Pancreas (tissue), 10 donors: ENCODE results near the gene UBE2G2. TPM values are rescaled to one million over a fixed set of nuclear protein-coding genes. Genes with fewer than 3 reads are reported as not detected.

Experiments used
- ATAC-seq, 4 donors: fragments of 200-7000 bp; cut with Tn5 transposase; one replicate each; pipeline versions ENCODE4 v1.8.0 to v1.9.1; 2020; ENCODE audit warnings: mild to moderate bottlenecking in 4 of 4, moderate library complexity in 4 of 4
- DNase-seq, 6 donors: peaks; one replicate each; pipeline ENCODE4 v3.0.0-alpha.2; 2020
- FAIRE-seq: peaks from 2 replicates; lab custom pipeline; 2012; peaks lifted over from hg19 to GRCh38; lab: Jason Lieb, UNC
- H3K27ac ChIP-seq, 4 donors: fragments of 200-600 bp; sonication (generic); 1 replicate in 3 of 4; 2 replicates in 1 of 4; pipeline versions ENCODE4 v1.5.0 to v1.8.0; 2020
- H3K27me3 ChIP-seq, 4 donors: fragments of 200-600 bp; one replicate each; pipeline ENCODE4 v1.8.0; 2021
- H3K36me3 ChIP-seq, 3 donors: fragments of 200-600 bp; sonication (generic) in 1 of 3; one replicate each; pipeline versions ENCODE4 v1.5.0 to v1.8.0; 2020 to 2021
- H3K4me1 ChIP-seq, 3 donors: fragments of 200-600 bp; one replicate each; pipeline ENCODE4 v1.8.0; 2021
- H3K4me3 ChIP-seq, 4 donors: fragments of 200-600 bp; sonication (generic) in 2 of 4; one replicate each; pipeline versions ENCODE4 v1.5.0 to v1.8.0; 2020 to 2021
- H3K9me3 ChIP-seq, 4 donors: fragments of 200-600 bp; one replicate each; pipeline ENCODE4 v1.8.0; 2021
- CTCF ChIP-seq, 4 donors: fragments of 200-600 bp; sonication (generic) in 3 of 4; IDR thresholded peaks; one replicate each; pipeline versions ENCODE4 v1.5.0 to v1.8.0; 2021; ENCODE audit warnings: antibody characterized with exemption in 4 of 4
- WGBS, 2 donors: extraction: QIAGEN DNeasy Blood & Tissue Kit; methylation state at CpG; one replicate each; pipeline ENCODE4 v1.1.7; 2013; 5-methylcytosine and 5-hydroxymethylcytosine counted together
- intact Hi-C, 3 donors: fragments of 100-400 bp; cut with DNase I; formaldehyde crosslinking; loops; one replicate each; pipeline versions ENCODE4 v1.11.1 to v1.14.2; 2022
- polyA plus RNA-seq, 2 donors: library from polyadenylated mRNA; stranded (reverse); fragments of 200-250 nt; gene quantifications; one replicate each; pipeline ENCODE4 v1.2.3, GENCODE V29; 2013
- total RNA-seq, 6 donors: library from RNA; stranded (reverse); fragmentation: NEBNext Ultra II Directional in 4 of 6; extraction: Animal tissue kit (Norgen Biotek cat#: 25700) in 4 of 6; gene quantifications; one replicate each; pipeline versions ENCODE4 v1.2.1 to v1.2.4, GENCODE V29; 2021 to 2023
- donor health status: healthy with polysubstance abuse.
- donor health status: DM: no; HTN: no; CAD: no; lungs with moderate emphysema.
- donor health status: DM: no; HTN: no; CAD: no.
- donor health status: control.
- donor health status: control.
- donor health status: Bipolar disorder and iron deficiency.
- donor health status: DM: yes; HTN: yes; CAD: no.
- donor health status: DM: no; HTN: no; CAD: no.
- donor health status: DM: no; HTN: no; CAD: no.
- donor health status: DM: yes; HTN: yes; CAD: no.

The UBE2G2 gene
- total and polyA plus RNA-seq, 8 donors: 30.5 to 53.2 (median 42.2) TPM

- no peak overlapping the region for H3K27ac ChIP-seq
- peaks cover 1 to 17% (median 12%) of the 10 kb centered on the region in 3 donors for H3K4me1 ChIP-seq
- no peaks in the 10 kb centered on the region for H3K36me3 ChIP-seq
- intact Hi-C loops: loop anchor here in 1 of 3 donors (10.0 kb wide), 1 partner anchor 279 kb away; no protein-coding TSS in a partner anchor
- 12 to 18% methylated on average over 4 of the region's 4 CpGs for WGBS, 2 donors
- H3K4me3 ChIP-seq: no peak overlapping the region
- no peak for TF ChIP-seq CTCF (IDR thresholded peaks at IDR 0.05)
- H3K9me3 ChIP-seq: no peaks in the 10 kb centered on the region
- no peak for DNase-seq
- no peak for FAIRE-seq
- H3K27me3 ChIP-seq: no peaks in the 10 kb centered on the region
- ATAC-seq: peak in 2 of 4 donors; percentile 22 to 31
Measured at GRCh38 chr21:44793592-44794374, 7.8 kb downstream of the UBE2G2 start.

GRCh38 chr21:44792702-44793591 lies 8.7 kb downstream of the UBE2G2 start:
- Histone ChIP-seq H3K36me3 (no peaks in the 10 kb centered on the region), H3K27ac (no peak overlapping the region), H3K9me3 (no peaks in the 10 kb centered on the region), H3K27me3 (no peaks in the 10 kb centered on the region), H3K4me1 (peaks cover 3 to 17% (median 12%) of the 10 kb centered on the region in 3 donors), H3K4me3 (no peak overlapping the region)
- TF ChIP-seq CTCF (IDR thresholded peaks at IDR 0.05): peak; percentile 53 to 74 (median 64)
- 9 to 11% methylated on average over 10 of the region's 10 CpGs for WGBS, 2 donors
- ATAC-seq (peak; percentile 88 to 100 (median 98)), FAIRE-seq (no peak), DNase-seq (peak in 4 of 6 donors; percentile 37 to 58 (median 51))
- intact Hi-C loops: loop anchor here in 1 of 3 donors (10.0 kb wide), 1 partner anchor 278 kb away; no protein-coding TSS in a partner anchor

GRCh38 chr21:44791993-44792392 lies 9.6 kb downstream of the UBE2G2 start:
- TF ChIP-seq CTCF (IDR thresholded peaks at IDR 0.05): no peak
- H3K27me3 ChIP-seq: no peaks in the 10 kb centered on the region
- 86 to 93% methylated on average over 5 of the region's 5 CpGs for WGBS, 2 donors
- H3K4me3 ChIP-seq: no peak overlapping the region
- intact Hi-C loops: loop anchor here in 1 of 3 donors (10.0 kb wide), 1 partner anchor 277 kb away; no protein-coding TSS in a partner anchor
- DNase-seq (no peak), FAIRE-seq (no peak), ATAC-seq (no peak)
- H3K4me1 ChIP-seq: peaks cover 3 to 17% (median 12%) of the 10 kb centered on the region in 3 donors
- H3K9me3 ChIP-seq: no peaks in the 10 kb centered on the region
- no peak overlapping the region for H3K27ac ChIP-seq
- no peaks in the 10 kb centered on the region for H3K36me3 ChIP-seq

- intact Hi-C loops: loop anchor here in 1 of 3 donors (10.0 kb wide), 1 partner anchor 276 kb away; no protein-coding TSS in a partner anchor
- DNase-seq: no peak
- peaks cover 3 to 17% (median 14%) of the 10 kb centered on the region in 3 donors for H3K4me1 ChIP-seq
- H3K27me3 ChIP-seq: no peaks in the 10 kb centered on the region
- ATAC-seq: no peak
- no peak overlapping the region for H3K27ac ChIP-seq
- no peak for FAIRE-seq
- no peaks in the 10 kb centered on the region for H3K36me3 ChIP-seq
- WGBS, 2 donors: 64 to 71% methylated on average over 5 of the region's 5 CpGs
- H3K4me3 ChIP-seq: no peak overlapping the region
- TF ChIP-seq CTCF (IDR thresholded peaks at IDR 0.05): no peak
- no peaks in the 10 kb centered on the region for H3K9me3 ChIP-seq
Measured at GRCh38 chr21:44791246-44791645, 10.4 kb downstream of the UBE2G2 start.
